Naive thymus-derived CD4-positive, alpha-beta T cell (primary cell): ENCODE results near the gene RAI1. TPM values are rescaled to one million over a fixed set of nuclear protein-coding genes. Genes with fewer than 3 reads are reported as not detected.

Experiments
- ATAC-seq: fragments of 150-1000 bp; cut with Tn5 transposase; 2 replicates; pipeline ENCODE4 v1.10.0; 2021; ENCODE audit warnings: mild to moderate bottlenecking, moderate library complexity
- CTCF ChIA-PET: fragments of 350-600 bp; sonication (Branson Sonifier 250); formaldehyde crosslinking; loops from one replicate; lab custom pipeline; 2021; ENCODE audit warnings: antibody characterized with exemption; lab: Charles Lee
- POLR2A ChIA-PET: fragments of 350-600 bp; sonication (Branson Sonifier 250); formaldehyde crosslinking; loops from one replicate; lab custom pipeline; 2021; ENCODE audit warnings: antibody characterized with exemption, inconsistent platforms; lab: Charles Lee
- DNase-seq, 9 donors: peaks; one replicate each; pipeline versions ENCODE4 v3.0.0 to v3.0.0-alpha.2; 2020 to 2022; ENCODE audit warnings: mixed read lengths in 1 of 9
- H3K27ac ChIP-seq: one replicate; pipeline ENCODE4 v1.7.0; 2013; ENCODE audit warnings: mild to moderate bottlenecking, low read depth, low read length, moderate library complexity
- H3K27me3 ChIP-seq, 2 donors: one replicate each; pipeline ENCODE4 v1.7.0; 2013; ENCODE audit warnings: low read length in 2 of 2, mild to moderate bottlenecking in 2 of 2, moderate library complexity in 2 of 2; ENCODE audit not compliant: control insufficient read depth in 2 of 2, insufficient read depth in 2 of 2
- H3K36me3 ChIP-seq, 3 experiments: 1 replicate in 2 of 3; 2 replicates in 1 of 3; pipeline ENCODE4 v1.7.0; 2013; ENCODE audit warnings: low read length in 3 of 3, mild to moderate bottlenecking in 3 of 3, moderate library complexity in 1 of 3; ENCODE audit not compliant: insufficient read depth in 3 of 3, control insufficient read depth in 2 of 3
- H3K4me1 ChIP-seq, 2 donors: one replicate each; pipeline ENCODE4 v1.7.0; 2013; ENCODE audit warnings: low read length in 2 of 2, mild to moderate bottlenecking in 2 of 2, moderate library complexity in 1 of 2; ENCODE audit not compliant: control insufficient read depth in 2 of 2, insufficient read depth in 2 of 2
- H3K4me3 ChIP-seq: 2 replicates; pipeline ENCODE4 v1.7.0; 2013; ENCODE audit warnings: mild to moderate bottlenecking, low read length
- H3K9me3 ChIP-seq, 3 experiments: 1 replicate in 2 of 3; 2 replicates in 1 of 3; pipeline ENCODE4 v1.7.0; 2013; ENCODE audit warnings: low read length in 3 of 3; ENCODE audit not compliant: control insufficient read depth in 2 of 3
- H3K27ac Mint-ChIP-seq, 9 donors: one replicate each; pipeline ENCODE4 v1.8.0; 2020 to 2022; ENCODE audit warnings: mixed read lengths in 9 of 9, mild to moderate bottlenecking in 8 of 9, moderate library complexity in 5 of 9, inconsistent platforms in 2 of 9
- H3K27me3 Mint-ChIP-seq, 5 donors: one replicate each; pipeline ENCODE4 v1.8.0; 2021 to 2022; ENCODE audit warnings: mixed read lengths in 5 of 5, mild to moderate bottlenecking in 1 of 5
- H3K36me3 Mint-ChIP-seq, 5 donors: one replicate each; pipeline ENCODE4 v1.8.0; 2020 to 2022; ENCODE audit warnings: mixed read lengths in 5 of 5, mild to moderate bottlenecking in 3 of 5, inconsistent platforms in 1 of 5
- H3K4me1 Mint-ChIP-seq, 7 donors: one replicate each; pipeline ENCODE4 v1.8.0; 2020 to 2022; ENCODE audit warnings: mixed read lengths in 7 of 7, mild to moderate bottlenecking in 3 of 7, inconsistent platforms in 1 of 7
- H3K4me3 Mint-ChIP-seq, 10 donors: one replicate each; pipeline ENCODE4 v1.8.0; 2020 to 2022; ENCODE audit warnings: mild to moderate bottlenecking in 10 of 10, mixed read lengths in 10 of 10, moderate library complexity in 6 of 10, inconsistent platforms in 2 of 10
- H3K9me3 Mint-ChIP-seq, 11 donors: one replicate each; pipeline ENCODE4 v1.8.0; 2020 to 2022; ENCODE audit warnings: mixed read lengths in 11 of 11, mild to moderate bottlenecking in 4 of 11, inconsistent platforms in 1 of 11, moderate library complexity in 1 of 11
- intact Hi-C, 2 donors: fragments of 100-400 bp; cut with micrococcal nuclease; formaldehyde crosslinking; loops; one replicate each; pipeline ENCODE4 v1.15.1; 2023
- polyA plus RNA-seq, 2 donors: library from polyadenylated mRNA; unstranded; fragments of 300-500 nt; fragmentation: Illumina TruSeq; gene quantifications; one replicate each; pipeline ENCODE4 v1.2.3, GENCODE V29; 2021
- total RNA-seq, 6 experiments: library from RNA in 5 of 6; stranded (reverse) in 5 of 6; gene quantifications; 1 replicate in 5 of 6; 2 replicates in 1 of 6; pipeline ENCODE4 v1.2.3 and lab custom pipeline; 2021 to 2026

Gene RAI1
- total and polyA plus RNA-seq, 7 experiments from 2014 or later, result 2.0 to 46.2 (median 21.2) TPM

DNA sequence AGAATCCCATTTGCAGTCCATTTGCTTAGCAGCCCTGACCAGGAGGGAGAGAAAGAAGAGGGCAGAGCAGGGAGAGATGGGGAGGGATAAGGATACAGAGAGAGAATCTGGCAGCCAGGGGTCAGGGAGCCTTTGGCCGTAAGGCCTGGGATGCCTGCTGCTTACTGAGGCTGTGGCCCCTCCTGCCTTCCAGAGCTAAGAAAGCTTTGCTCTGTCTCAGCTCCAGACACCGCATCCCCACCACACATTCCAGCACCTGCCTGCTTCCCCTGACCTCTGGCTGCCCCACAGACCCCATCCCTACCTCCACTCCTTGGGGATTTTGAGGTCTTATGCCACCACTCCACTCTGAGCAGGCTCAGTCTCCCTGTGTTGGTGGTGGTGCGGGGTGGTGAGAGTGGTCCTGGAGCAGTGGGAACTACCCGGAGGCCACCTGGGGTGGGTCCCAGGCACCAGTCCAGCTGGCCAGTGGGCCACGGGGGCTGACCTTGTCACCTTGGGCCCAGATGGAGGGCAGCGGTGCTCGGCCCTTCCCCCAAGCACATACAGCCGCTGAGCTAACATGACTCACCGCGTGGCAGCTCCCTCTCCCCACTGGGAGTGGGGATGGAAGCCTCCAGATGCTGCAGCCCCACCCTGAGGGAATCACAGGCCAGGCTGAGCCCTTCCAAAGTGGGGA, 58.3 kb downstream of the RAI1 start:
- CTCF ChIA-PET, result no interaction called here
- H3K4me3 ChIP-seq, result no peak overlapping the region
- no peaks in the 10 kb centered on the region for H3K36me3 Mint-ChIP-seq
- H3K27ac ChIP-seq, result peak overlapping the region; percentile 43
- H3K9me3 ChIP-seq, result no peaks in the 10 kb centered on the region
- peak overlapping the region in 8 of 9 donors; percentile 26 to 86 (median 70) for H3K27ac Mint-ChIP-seq
- intact Hi-C loops, result loop anchor here in 1 of 2 donors (5.0 kb wide), 1 partner anchor 43 kb away; no protein-coding TSS in a partner anchor
- peaks cover 0 to 5% (median 0%) of the 10 kb centered on the region in 5 donors for H3K27me3 Mint-ChIP-seq
- H3K9me3 Mint-ChIP-seq, result no peaks in the 10 kb centered on the region
- H3K36me3 ChIP-seq, result no peaks in the 10 kb centered on the region
- H3K4me3 Mint-ChIP-seq, result peak overlapping the region in 5 of 10 donors; percentile 2 to 55 (median 45)
- ATAC-seq (no peak), DNase-seq (no peak)
- H3K4me1 ChIP-seq, result peaks cover 0 to 12% of the 10 kb centered on the region in 2 donors
- POLR2A ChIA-PET, result interaction anchor here (0.9 to 1.5 kb wide), 7 partner anchors 10 to 127 kb away, joined by 3 to 4 read pairs (median 3); no protein-coding TSS in a partner anchor
- H3K27me3 ChIP-seq, result no peaks in the 10 kb centered on the region
- peaks cover 20 to 46% (median 36%) of the 10 kb centered on the region in 7 donors for H3K4me1 Mint-ChIP-seq

DNA sequence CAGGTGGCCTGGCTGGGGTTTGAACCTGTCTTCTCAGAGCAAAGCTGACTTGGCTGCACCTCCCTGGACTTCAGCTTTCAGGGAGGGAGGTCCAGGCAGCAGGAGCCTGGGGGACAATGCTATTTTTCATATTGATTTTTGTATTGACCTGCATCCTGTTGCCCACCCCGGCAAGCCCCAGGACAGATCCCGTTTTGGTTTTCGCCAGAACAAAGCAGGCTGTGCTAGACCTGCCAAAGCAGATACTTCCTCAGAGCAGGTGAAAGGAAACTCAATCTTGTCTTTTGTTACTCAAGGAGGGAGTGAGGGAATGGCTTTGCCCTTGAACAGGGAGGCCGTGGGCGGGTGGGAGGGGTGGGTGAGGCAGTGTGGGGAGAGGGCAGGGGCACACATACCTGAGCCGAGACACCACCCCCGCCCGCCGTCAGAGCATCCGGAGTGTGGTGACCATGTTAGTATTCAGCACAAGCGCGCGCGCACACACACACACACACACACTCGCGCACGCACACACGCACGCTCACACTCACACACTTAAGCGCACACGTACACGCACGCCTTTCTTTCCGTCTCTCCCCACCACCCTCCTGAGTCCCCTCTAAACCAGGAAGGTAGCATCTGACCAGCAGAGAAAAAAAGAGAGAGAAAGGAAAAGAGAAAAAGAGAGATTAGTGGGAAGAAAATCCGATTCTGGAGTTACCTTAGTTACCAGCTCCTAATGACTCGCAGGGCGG, 59.5 kb downstream of the RAI1 start:
- ChIA-PET POLR2A (interaction anchor here (1.0 to 1.5 kb wide), 4 partner anchors 10 to 109 kb away, joined by 4 to 9 read pairs (median 4); no protein-coding TSS in a partner anchor), CTCF (interaction anchor here (0.7 kb wide), 1 partner anchor 20 kb away, joined by 3 read pairs; no protein-coding TSS in a partner anchor)
- DNase-seq (peak in 4 of 9 donors; percentile 55 to 78 (median 62)), ATAC-seq (peak; percentile 84)
- H3K27me3 ChIP-seq, result no peaks in the 10 kb centered on the region
- no peaks in the 10 kb centered on the region for H3K36me3 ChIP-seq
- Mint-ChIP-seq H3K36me3 (no peaks in the 10 kb centered on the region), H3K27me3 (peaks cover 0 to 5% (median 0%) of the 10 kb centered on the region in 5 donors), H3K4me3 (peak overlapping the region in 9 of 10 donors; percentile 66 to 86 (median 78)), H3K9me3 (no peaks in the 10 kb centered on the region), H3K27ac (peak overlapping the region in 8 of 9 donors; percentile 47 to 95 (median 89)), H3K4me1 (peaks cover 16 to 46% (median 35%) of the 10 kb centered on the region in 7 donors)
- no peak overlapping the region for H3K4me3 ChIP-seq
- peak overlapping the region; percentile 48 for H3K27ac ChIP-seq
- no peaks in the 10 kb centered on the region for H3K9me3 ChIP-seq
- intact Hi-C loops, result loop anchor here in 1 of 2 donors (1.0 to 5.0 kb wide), 2 partner anchors 12 to 42 kb away; no protein-coding TSS in a partner anchor
- peaks cover 0 to 12% of the 10 kb centered on the region in 2 donors for H3K4me1 ChIP-seq

DNA sequence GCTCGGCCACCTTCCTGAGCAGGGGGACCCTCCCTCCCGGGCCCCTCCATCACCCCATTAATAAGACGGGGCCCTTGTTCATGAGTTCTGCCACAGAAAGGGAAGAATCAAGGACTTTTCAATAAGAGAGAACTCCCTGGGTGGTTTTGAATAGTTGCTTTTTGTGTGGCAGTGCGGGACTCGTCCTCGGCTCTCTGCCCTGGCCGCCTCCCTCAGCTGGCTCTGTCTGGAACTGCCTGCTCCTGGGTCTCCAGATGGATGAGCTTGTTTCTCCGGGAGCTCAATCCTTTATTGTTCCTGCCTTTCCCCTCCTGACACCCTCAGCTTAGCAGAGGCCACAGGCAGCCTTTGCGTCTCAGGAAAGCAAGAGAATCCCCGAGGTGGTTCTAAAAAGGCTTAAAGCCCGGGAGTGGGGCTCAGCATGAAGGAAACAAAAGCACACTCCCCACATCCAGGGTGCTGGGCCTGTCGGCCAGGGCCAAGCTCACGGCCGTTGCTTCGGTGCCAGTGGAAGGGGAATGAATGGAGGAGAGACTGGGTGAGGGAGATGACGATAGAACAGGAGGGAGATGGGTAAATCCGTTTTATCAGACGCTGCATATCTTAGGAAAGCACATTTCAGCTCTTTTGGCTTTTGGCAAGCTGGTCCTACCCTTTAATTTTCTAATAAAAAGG, 60.2 kb downstream of the RAI1 start:
- peak overlapping the region in 7 of 9 donors; percentile 47 to 95 (median 91) for H3K27ac Mint-ChIP-seq
- H3K27me3 Mint-ChIP-seq, result peaks cover 0 to 5% (median 0%) of the 10 kb centered on the region in 5 donors
- H3K4me3 Mint-ChIP-seq, result peak overlapping the region in 6 of 10 donors; percentile 66 to 86 (median 82)
- ATAC-seq (no peak), DNase-seq (no peak)
- peaks cover 13 to 39% (median 32%) of the 10 kb centered on the region in 7 donors for H3K4me1 Mint-ChIP-seq
- peaks cover 0 to 12% of the 10 kb centered on the region in 2 donors for H3K4me1 ChIP-seq
- no peaks in the 10 kb centered on the region for H3K27me3 ChIP-seq
- no peaks in the 10 kb centered on the region for H3K9me3 ChIP-seq
- no peaks in the 10 kb centered on the region for H3K9me3 Mint-ChIP-seq
- H3K36me3 ChIP-seq, result no peaks in the 10 kb centered on the region
- H3K36me3 Mint-ChIP-seq, result no peaks in the 10 kb centered on the region
- no peak overlapping the region for H3K4me3 ChIP-seq
- intact Hi-C loops, result loop anchor here in 1 of 2 donors (1.0 to 5.0 kb wide), 2 partner anchors 11 to 41 kb away; no protein-coding TSS in a partner anchor
- H3K27ac ChIP-seq, result peak overlapping the region; percentile 48
- POLR2A ChIA-PET, result interaction anchor here (0.9 to 1.3 kb wide), 4 partner anchors 8 to 108 kb away, joined by 4 to 9 read pairs (median 4); no protein-coding TSS in a partner anchor
- CTCF ChIA-PET, result interaction anchor here (0.6 to 0.7 kb wide), 2 partner anchors 21 to 37 kb away, joined by 3 read pairs; no protein-coding TSS in a partner anchor

DNA sequence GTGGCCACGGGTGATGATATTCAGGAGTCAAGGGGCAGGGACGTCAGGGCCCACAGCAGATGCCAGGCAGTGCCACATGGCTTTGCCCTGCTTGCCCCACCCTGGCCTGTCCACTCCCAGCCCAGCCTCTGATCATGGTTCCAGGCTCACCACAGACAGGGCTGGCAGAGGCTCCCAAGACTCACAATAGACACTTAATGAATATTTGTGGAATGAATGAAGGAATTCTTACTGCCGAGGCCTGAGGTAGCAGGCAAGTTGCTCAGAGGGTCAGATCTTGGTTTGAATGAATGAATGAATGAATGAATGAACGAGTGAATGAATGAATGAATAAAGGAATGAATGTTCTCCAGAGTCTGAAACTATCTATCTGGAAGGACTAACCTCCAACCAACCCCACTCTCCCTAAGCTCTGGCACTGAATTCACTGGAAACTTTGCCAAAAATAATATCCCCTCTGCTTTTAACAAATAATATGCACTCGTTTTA, 60.9 kb downstream of the RAI1 start:
- Mint-ChIP-seq H3K27ac (peak overlapping the region in 4 of 9 donors; percentile 36 to 54 (median 45)), H3K4me3 (peak overlapping the region in 1 of 10 donors; percentile 66), H3K9me3 (no peaks in the 10 kb centered on the region), H3K27me3 (peaks cover 0 to 5% (median 0%) of the 10 kb centered on the region in 5 donors), H3K4me1 (peaks cover 9 to 33% (median 25%) of the 10 kb centered on the region in 7 donors), H3K36me3 (no peaks in the 10 kb centered on the region)
- no peak for ATAC-seq
- ChIA-PET CTCF (interaction anchor here (0.6 kb wide), 1 partner anchor 36 kb away, joined by 3 read pairs; no protein-coding TSS in a partner anchor), POLR2A (interaction anchor here (0.9 to 1.3 kb wide), 4 partner anchors 8 to 107 kb away, joined by 4 to 9 read pairs (median 4); no protein-coding TSS in a partner anchor)
- intact Hi-C loops, result loop anchor here in 1 of 2 donors (5.0 kb wide), 1 partner anchor 40 kb away; no protein-coding TSS in a partner anchor
- Histone ChIP-seq H3K4me3 (no peak overlapping the region), H3K36me3 (no peaks in the 10 kb centered on the region), H3K4me1 (peaks cover 0 to 12% of the 10 kb centered on the region in 2 donors), H3K9me3 (no peaks in the 10 kb centered on the region), H3K27me3 (no peaks in the 10 kb centered on the region), H3K27ac (no peak overlapping the region)
- DNase-seq, result no peak

DNA sequence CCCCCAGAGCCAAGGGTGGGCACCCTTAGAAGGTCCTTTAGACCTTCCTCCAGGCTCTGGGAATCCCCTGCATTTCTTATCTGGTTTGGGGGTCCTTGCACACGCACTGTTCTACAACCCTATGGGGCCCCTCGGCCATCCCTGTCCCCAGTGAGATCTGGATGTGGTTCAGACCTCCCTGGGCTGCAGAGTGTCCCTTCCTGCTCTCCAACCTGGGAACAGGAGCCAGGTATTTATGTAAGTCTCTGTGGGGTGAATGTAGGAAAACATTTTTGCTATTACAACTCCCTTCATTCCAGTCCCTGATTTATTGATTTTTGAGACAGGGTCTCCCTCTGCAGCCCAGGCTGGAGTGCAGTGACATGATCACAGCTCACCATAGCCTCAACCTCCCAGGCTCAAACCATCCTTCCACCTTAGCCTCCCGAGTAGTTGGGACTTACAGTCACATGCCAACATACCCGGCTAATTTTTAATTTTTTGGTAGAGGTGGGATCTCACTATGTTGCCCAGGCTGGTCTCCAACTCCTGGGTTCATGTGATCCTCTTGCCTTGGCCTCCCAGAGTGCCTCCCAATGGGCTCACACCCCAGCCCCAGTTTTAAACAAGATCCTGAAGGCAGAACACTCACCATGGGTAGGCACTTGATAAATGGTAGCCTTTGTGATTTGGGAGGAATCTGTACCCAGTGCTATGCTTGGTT, 61.6 kb downstream of the RAI1 start:
- peaks cover 0 to 12% of the 10 kb centered on the region in 2 donors for H3K4me1 ChIP-seq
- Mint-ChIP-seq H3K4me1 (peaks cover 9 to 33% (median 27%) of the 10 kb centered on the region in 7 donors), H3K27ac (peak overlapping the region in 5 of 9 donors; percentile 12 to 62 (median 38)), H3K27me3 (peaks cover 0 to 5% (median 0%) of the 10 kb centered on the region in 5 donors), H3K4me3 (no peak overlapping the region), H3K36me3 (no peaks in the 10 kb centered on the region), H3K9me3 (no peaks in the 10 kb centered on the region)
- no peak overlapping the region for H3K4me3 ChIP-seq
- H3K36me3 ChIP-seq, result no peaks in the 10 kb centered on the region
- POLR2A ChIA-PET, result no interaction called here
- DNase-seq (no peak), ATAC-seq (no peak)
- H3K27me3 ChIP-seq, result no peaks in the 10 kb centered on the region
- intact Hi-C loops, result loop anchor here in 1 of 2 donors (5.0 kb wide), 1 partner anchor 39 kb away; no protein-coding TSS in a partner anchor
- CTCF ChIA-PET, result no interaction called here
- H3K9me3 ChIP-seq, result no peaks in the 10 kb centered on the region
- no peak overlapping the region for H3K27ac ChIP-seq
